AG04450 (cell line): ENCODE results near the gene RRAS2. TPM values are rescaled to one million over a fixed set of nuclear protein-coding genes. Genes with fewer than 3 reads are reported as not detected.
"Not testable (repeated sequence)": the region's sequence is repeated elsewhere in the genome, so short reads cannot be mapped to it uniquely, and the experiment has no call there.

Experiments
- CTCF ChIA-PET: fragments of 300-600, 350-600 bp; formaldehyde crosslinking; extraction: SDS; loops from one replicate; lab custom pipeline; 2022; ENCODE audit warnings: antibody characterized with exemption, inconsistent platforms; lab: Charles Lee
- POLR2A ChIA-PET: fragments of 350-600 bp; formaldehyde crosslinking; extraction: SDS; loops from one replicate; lab custom pipeline; 2021; ENCODE audit warnings: antibody characterized with exemption, inconsistent platforms; lab: Yijun Ruan, JAX
- DNase-seq: peaks from one replicate; pipeline ENCODE4 v3.0.0-alpha.2; 2011; ENCODE audit warnings: low read depth, low spot score
- H3K27ac ChIP-seq: one replicate; pipeline ENCODE4 v1.5.1; 2012; ENCODE audit warnings: low read depth, low read length, control low read depth
- H3K27me3 ChIP-seq: one replicate; pipeline ENCODE4 v1.6.0; 2012; ENCODE audit warnings: low read length; ENCODE audit not compliant: control insufficient read depth, insufficient read depth
- H3K4me3 ChIP-seq: 2 replicates; pipeline ENCODE4 v1.5.1; 2011; ENCODE audit warnings: mild to moderate bottlenecking, low read depth, low read length, control low read depth
- H3K9me3 ChIP-seq: 2 replicates; pipeline ENCODE4 v1.5.1; 2012; ENCODE audit warnings: low read length; ENCODE audit not compliant: control insufficient read depth, insufficient read depth
- CTCF ChIP-seq: IDR thresholded peaks from 2 replicates; pipeline ENCODE4 v1.5.1; 2011; ENCODE audit warnings: low read depth, low read length, control low read depth, inconsistent platforms
- polyA plus RNA-seq: library from polyadenylated mRNA; depleted of rRNA; stranded (reverse); fragments of >200 nt; gene quantifications from 2 replicates; pipeline ENCODE4 v1.2.3, GENCODE V29; 2011

RRAS2 gene
- polyA plus RNA-seq, 1 experiment: 95.8 TPM

DNA sequence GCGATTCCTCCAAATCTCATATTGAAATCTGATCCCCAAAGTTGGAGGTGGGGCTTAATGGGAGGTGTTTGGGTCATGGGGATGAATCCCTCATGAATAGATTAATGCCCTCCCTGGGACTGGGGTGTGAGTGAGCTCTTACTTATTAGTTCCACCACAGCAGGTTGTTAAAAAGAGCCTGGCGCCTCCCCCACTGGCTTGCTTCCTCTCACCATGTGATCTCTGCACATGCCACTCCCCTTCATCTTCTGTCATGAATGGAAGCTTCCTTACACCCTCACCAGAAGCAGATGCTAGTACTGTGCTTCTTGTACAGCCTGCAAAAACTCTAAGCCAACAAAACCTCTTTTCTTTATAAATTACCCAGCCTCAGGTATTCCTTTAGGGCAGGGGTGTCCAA is 8.8 kb downstream of the RRAS2 start:
- ChIA-PET POLR2A (no interaction called here), CTCF (interaction anchor here (1.4 kb wide), 1 partner anchor 42 kb away, joined by 6 read pairs; no protein-coding TSS in a partner anchor)
- Histone ChIP-seq H3K4me3 (no peak overlapping the region), H3K27me3 (no peaks in the 10 kb centered on the region), H3K9me3 (peaks cover 6% of the 10 kb centered on the region), H3K27ac (no peak overlapping the region)
- DNase-seq: no peak
- no peak for TF ChIP-seq CTCF

- no peak for TF ChIP-seq CTCF
- POLR2A ChIA-PET: no interaction called here
- no peak for DNase-seq
- Histone ChIP-seq H3K4me3 (no peak overlapping the region), H3K27me3 (no peaks in the 10 kb centered on the region), H3K9me3 (peaks cover 10% of the 10 kb centered on the region), H3K27ac (no peak overlapping the region)
- CTCF ChIA-PET: no interaction called here
Measured at GRCh38 chr11:14347991-14348390, 11.0 kb downstream of the RRAS2 start.

DNA sequence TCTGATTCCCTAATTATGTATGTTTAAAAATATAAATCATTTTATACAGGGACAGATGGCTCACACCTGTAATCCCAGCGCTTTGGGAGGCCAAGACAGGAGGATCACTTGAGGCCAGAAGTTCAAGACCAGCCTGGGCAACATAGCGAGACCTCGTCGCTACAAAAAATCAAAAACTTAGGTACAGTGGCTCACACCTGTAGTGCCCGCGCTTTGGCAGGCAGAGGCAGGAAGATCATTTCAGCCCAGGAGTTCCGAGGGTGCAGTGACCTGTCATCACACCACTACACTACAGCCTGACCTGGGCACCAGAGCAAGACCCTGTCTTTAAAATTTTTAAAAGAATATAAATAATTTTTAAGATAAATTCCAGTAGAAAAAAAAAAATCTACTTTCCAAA is 11.5 kb downstream of the RRAS2 start:
- CTCF ChIA-PET: interaction anchor here (3.2 kb wide), 1 partner anchor 108 kb away, joined by 17 read pairs; no protein-coding TSS in a partner anchor
- peaks cover 10% of the 10 kb centered on the region for H3K9me3 ChIP-seq
- no peak for TF ChIP-seq CTCF
- no peak for DNase-seq
- POLR2A ChIA-PET: interaction anchor here (2.0 kb wide), 1 partner anchor 11 kb away, joined by 4 read pairs; no protein-coding TSS in a partner anchor
- H3K27ac ChIP-seq: no peak overlapping the region
- H3K27me3 ChIP-seq: no peaks in the 10 kb centered on the region
- H3K4me3 ChIP-seq: no peak overlapping the region

DNA sequence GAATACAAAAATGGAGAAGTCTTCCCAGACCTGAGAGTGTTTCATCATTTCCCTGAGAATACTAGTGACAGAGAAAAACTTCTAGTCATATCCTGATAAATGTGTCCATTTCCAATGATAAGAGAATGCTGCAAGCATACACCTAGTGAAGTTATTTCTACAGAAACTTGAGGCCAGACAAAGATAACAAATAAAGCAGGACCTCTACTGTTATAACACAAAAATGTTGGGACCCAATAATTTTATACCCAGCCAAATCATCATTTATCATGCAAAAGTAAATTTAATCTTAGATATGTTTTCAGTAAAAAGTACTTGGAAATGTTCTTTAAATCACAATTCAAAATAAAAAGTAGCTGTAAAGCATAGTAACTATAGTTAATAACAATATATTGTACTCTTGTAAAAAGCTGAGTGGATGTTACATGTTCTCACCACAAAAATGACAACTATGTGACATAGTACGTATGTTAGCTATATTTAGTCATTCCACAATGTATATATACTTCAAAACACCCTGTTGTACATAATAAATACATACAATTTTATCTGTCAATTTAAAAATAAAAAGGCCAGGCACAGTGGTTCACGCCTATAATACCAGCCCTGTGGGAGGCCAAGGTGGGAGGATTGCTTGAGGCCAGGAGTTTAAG is 12.6 kb downstream of the RRAS2 start:
- no peaks in the 10 kb centered on the region for H3K27me3 ChIP-seq
- no peak for DNase-seq
- H3K9me3 ChIP-seq: peaks cover 10% of the 10 kb centered on the region
- CTCF ChIA-PET: interaction anchor here (0.8 to 3.2 kb wide), 4 partner anchors 12 to 109 kb away, joined by 3 to 17 read pairs (median 7); no protein-coding TSS in a partner anchor
- TF ChIP-seq CTCF: no peak
- no peak overlapping the region for H3K27ac ChIP-seq
- no peak overlapping the region for H3K4me3 ChIP-seq
- POLR2A ChIA-PET: interaction anchor here (2.0 kb wide), 1 partner anchor 12 kb away, joined by 4 read pairs; no protein-coding TSS in a partner anchor

DNA sequence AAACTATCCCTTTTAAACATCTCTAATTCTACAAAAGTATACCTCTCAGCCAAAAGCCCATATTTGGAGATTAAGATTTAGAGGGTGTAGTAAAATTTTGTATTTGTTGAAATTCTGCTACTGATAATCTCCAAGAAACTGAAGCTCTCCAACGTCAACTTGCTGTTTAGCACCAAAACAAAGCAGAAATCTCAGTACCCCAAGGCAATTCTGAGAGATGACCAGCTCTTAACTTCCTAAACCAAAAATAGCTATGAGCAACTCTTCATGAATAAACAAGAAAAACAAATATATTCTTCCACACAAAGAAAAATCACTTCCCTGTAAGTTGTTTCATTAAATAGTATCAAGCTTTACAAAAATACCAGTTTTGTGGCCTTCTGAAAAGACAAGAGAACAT is 13.3 kb downstream of the RRAS2 start:
- POLR2A ChIA-PET: interaction anchor here (2.0 kb wide), 1 partner anchor 13 kb away, joined by 4 read pairs; no protein-coding TSS in a partner anchor
- CTCF ChIA-PET: interaction anchor here (0.8 to 3.2 kb wide), 4 partner anchors 13 to 110 kb away, joined by 3 to 17 read pairs (median 7); no protein-coding TSS in a partner anchor

DNA sequence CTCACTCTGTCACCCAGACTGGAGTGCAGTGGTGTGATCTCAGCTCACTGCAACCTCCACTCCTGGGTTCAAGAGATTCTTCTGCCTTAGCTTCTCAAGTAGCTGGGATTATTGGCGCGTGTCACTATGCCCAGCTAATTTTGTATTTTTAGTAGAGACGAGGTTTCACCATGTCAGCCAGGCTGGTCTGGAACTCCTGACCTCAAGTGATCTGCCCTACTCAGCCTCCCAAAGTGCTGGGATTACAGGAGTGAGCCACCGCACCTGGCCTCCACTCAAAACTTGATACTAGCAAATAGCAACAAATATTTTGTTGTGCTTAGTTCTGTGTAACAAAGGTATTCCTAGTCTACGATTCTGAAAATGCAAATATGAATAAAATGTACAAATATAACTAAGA is 14.0 kb downstream of the RRAS2 start:
- POLR2A ChIA-PET, H3K4me3 ChIP-seq: not testable (repeated sequence)

More for the DNA sequence above, 13.3 kb downstream of the RRAS2 start:
- no peak for DNase-seq
- peaks cover 10% of the 10 kb centered on the region for H3K9me3 ChIP-seq
- no peaks in the 10 kb centered on the region for H3K27me3 ChIP-seq
- no peak for TF ChIP-seq CTCF
- H3K4me3 ChIP-seq: no peak overlapping the region
- no peak overlapping the region for H3K27ac ChIP-seq

More for the DNA sequence above, 14.0 kb downstream of the RRAS2 start:
- H3K27me3 ChIP-seq, H3K27ac ChIP-seq, DNase-seq, H3K9me3 ChIP-seq: not testable (repeated sequence)
- CTCF ChIA-PET: interaction anchor here (1.4 to 3.2 kb wide), 3 partner anchors 36 to 110 kb away, joined by 5 to 17 read pairs (median 9); no protein-coding TSS in a partner anchor
